ENCODE results near the gene BMAL1. TPM values are rescaled to one million over a fixed set of nuclear protein-coding genes. Genes with fewer than 3 reads are reported as not detected.
"Not testable (repeated sequence)": the region's sequence is repeated elsewhere in the genome, so short reads cannot be mapped to it uniquely, and the experiment has no call there.

The BMAL1 gene
- total RNA-seq, 1 experiment from 2014 or later = 10.9 TPM

DNA sequence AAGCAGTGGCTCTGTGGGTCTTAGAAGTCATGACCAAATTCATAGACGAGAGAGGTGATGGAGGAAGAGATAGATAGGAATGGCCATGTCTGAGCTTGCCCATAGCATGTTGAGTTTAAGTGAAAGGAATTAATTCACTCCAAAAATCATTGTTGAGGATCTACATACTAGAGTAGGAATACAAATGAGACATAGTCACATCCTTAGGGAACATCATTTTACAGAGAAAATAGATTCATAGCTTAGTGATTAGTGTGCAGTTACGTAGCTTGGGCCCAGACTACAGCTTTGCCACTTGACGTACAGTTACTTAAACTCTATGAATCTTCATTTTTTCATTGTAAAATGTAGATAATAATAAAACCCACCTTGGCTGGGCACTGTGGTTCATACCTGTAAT is 21.4 kb upstream of the BMAL1 start:
- Histone ChIP-seq H2AFZ (ENCODE audit: low read length) (no peak overlapping the region), H3K4me1 (ENCODE audit: insufficient read depth, low read length) (peaks cover 13% of the 10 kb centered on the region)

DNA sequence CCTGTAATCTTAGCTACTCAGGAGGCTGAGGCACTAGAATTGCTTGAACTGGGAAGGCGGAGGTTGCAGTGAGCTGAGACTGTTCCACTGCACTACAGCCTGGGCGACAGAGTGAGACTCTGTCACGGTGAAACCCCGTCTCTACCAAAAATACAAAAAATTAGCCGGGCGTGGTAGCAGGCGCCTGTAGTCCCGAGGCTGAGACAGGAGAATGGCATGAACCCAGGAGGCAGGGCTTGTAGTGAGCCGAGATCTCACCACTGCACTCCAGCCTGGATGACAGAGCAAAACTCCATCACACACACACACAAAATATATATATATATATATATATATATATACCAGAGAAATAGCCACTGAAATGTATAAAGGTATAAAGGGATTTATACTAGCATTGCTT is 19.5 kb upstream of the BMAL1 start:
- BruUV-seq (replicated peaks); CTCF ChIA-PET; H3K9me2 ChIP-seq (replicated peaks; ENCODE audit: low read length); H3K27ac ChIP-seq (ENCODE audit: low read length); H3K36me3 ChIP-seq (ENCODE audit: low read depth, low read length); H2AFZ ChIP-seq (ENCODE audit: low read length); H4K20me1 ChIP-seq (ENCODE audit: low read length); H3F3A ChIP-seq (ENCODE audit: low read length, unreplicated experiment); H3K4me2 ChIP-seq (ENCODE audit: low read length); intact Hi-C loops (cut with micrococcal nuclease); H3K9me3 ChIP-seq (ENCODE audit: low read length); H3K4me3 ChIP-seq (ENCODE audit: low read length); H3K27me3 ChIP-seq (ENCODE audit: low read length); DNase-seq; ATAC-seq; H3K9ac ChIP-seq (ENCODE audit: low read length); H3K79me2 ChIP-seq (ENCODE audit: low read length): not testable (repeated sequence)
- POLR2A ChIA-PET (ENCODE audit: unreplicated experiment) = interaction anchor here (0.7 kb wide), 1 partner anchor 57 kb away, joined by 5 read pairs; no protein-coding TSS in a partner anchor
- peaks cover 27% of the 10 kb centered on the region for H3K4me1 ChIP-seq (ENCODE audit: insufficient read depth, low read length)

More for the DNA sequence above, 21.4 kb upstream of the BMAL1 start:
- H3K9me3 ChIP-seq (ENCODE audit: low read length) = no peaks in the 10 kb centered on the region
- CTCF ChIA-PET = interaction anchor here (0.7 kb wide), 1 partner anchor 83 kb away, joined by 3 read pairs; no protein-coding TSS in a partner anchor
- DNase-seq = no peak
- H3K4me3 ChIP-seq (ENCODE audit: low read length) = no peak overlapping the region
- H3K79me2 ChIP-seq (ENCODE audit: low read length) = no peaks in the 10 kb centered on the region
- intact Hi-C loops (cut with micrococcal nuclease) = no loop called here
- no peak overlapping the region for H3K27ac ChIP-seq (ENCODE audit: low read length)
- POLR2A ChIA-PET (ENCODE audit: unreplicated experiment) = no interaction called here
- no peak for TF ChIP-seq EZH2 (IDR thresholded peaks at IDR 0.05; ENCODE audit: low read length, unreplicated experiment)
- TF ChIP-seq EZH2phosphoT487 (IDR thresholded peaks at IDR 0.05; ENCODE audit: borderline replicate concordance, low read length) = no peak
- TF ChIP-seq, protein P1, sequence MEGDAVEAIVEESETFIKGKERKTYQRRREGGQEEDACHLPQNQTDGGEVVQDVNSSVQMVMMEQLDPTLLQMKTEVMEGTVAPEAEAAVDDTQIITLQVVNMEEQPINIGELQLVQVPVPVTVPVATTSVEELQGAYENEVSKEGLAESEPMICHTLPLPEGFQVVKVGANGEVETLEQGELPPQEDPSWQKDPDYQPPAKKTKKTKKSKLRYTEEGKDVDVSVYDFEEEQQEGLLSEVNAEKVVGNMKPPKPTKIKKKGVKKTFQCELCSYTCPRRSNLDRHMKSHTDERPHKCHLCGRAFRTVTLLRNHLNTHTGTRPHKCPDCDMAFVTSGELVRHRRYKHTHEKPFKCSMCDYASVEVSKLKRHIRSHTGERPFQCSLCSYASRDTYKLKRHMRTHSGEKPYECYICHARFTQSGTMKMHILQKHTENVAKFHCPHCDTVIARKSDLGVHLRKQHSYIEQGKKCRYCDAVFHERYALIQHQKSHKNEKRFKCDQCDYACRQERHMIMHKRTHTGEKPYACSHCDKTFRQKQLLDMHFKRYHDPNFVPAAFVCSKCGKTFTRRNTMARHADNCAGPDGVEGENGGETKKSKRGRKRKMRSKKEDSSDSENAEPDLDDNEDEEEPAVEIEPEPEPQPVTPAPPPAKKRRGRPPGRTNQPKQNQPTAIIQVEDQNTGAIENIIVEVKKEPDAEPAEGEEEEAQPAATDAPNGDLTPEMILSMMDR (conservative IDR thresholded peaks at IDR 0.05; ENCODE audit: low read depth, low read length) = no peak
- no peak overlapping the region for H3K4me2 ChIP-seq (ENCODE audit: low read length)
- H4K20me1 ChIP-seq (ENCODE audit: low read length) = no peaks in the 10 kb centered on the region
- no peaks in the 10 kb centered on the region for H3F3A ChIP-seq (ENCODE audit: low read length, unreplicated experiment)
- no peak for ATAC-seq
- BruUV-seq (replicated peaks) = no TSS peak
- no peak overlapping the region for H3K9ac ChIP-seq (ENCODE audit: low read length)
- no peaks in the 10 kb centered on the region for H3K9me2 ChIP-seq (replicated peaks; ENCODE audit: low read length)
- H3K36me3 ChIP-seq (ENCODE audit: low read depth, low read length) = no peaks in the 10 kb centered on the region
- H3K27me3 ChIP-seq (ENCODE audit: low read length) = no peaks in the 10 kb centered on the region

DNA sequence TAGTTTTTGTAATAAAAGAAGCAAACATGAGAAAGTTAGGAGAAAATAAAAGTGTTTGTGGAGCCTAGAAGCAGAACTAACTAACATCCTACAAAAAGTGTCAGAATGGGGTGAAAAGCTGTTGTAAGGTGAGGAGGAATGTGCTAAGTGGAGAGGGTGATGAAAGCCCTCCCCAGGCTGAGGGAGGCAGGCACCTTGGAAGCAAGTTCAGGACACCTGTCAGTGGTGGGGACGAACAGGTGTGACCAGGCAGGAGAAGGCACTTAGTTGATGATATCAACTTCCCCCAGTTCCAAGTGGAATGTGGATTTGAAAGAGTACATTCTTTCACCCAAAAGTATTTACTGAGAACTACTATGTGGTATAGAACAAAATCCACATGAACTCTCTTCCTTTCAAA is 18.7 kb upstream of the BMAL1 start:
- no peaks in the 10 kb centered on the region for H3K9me2 ChIP-seq (replicated peaks; ENCODE audit: low read length)

More for the DNA sequence above, 18.7 kb upstream of the BMAL1 start:
- Histone ChIP-seq H3K4me1 (ENCODE audit: insufficient read depth, low read length) (peaks cover 27% of the 10 kb centered on the region), H3K27ac (ENCODE audit: low read length) (no peak overlapping the region), H3K4me3 (ENCODE audit: low read length) (no peak overlapping the region), H3F3A (ENCODE audit: low read length, unreplicated experiment) (no peaks in the 10 kb centered on the region), H3K9ac (ENCODE audit: low read length) (no peak overlapping the region), H3K9me3 (ENCODE audit: low read length) (no peaks in the 10 kb centered on the region), H4K20me1 (ENCODE audit: low read length) (no peaks in the 10 kb centered on the region), H3K27me3 (ENCODE audit: low read length) (no peaks in the 10 kb centered on the region), H3K36me3 (ENCODE audit: low read depth, low read length) (no peaks in the 10 kb centered on the region), H3K79me2 (ENCODE audit: low read length) (no peaks in the 10 kb centered on the region), H2AFZ (ENCODE audit: low read length) (no peak overlapping the region), H3K4me2 (ENCODE audit: low read length) (no peak overlapping the region)
- ChIA-PET POLR2A (ENCODE audit: unreplicated experiment) (no interaction called here), CTCF (no interaction called here)
- TF ChIP-seq EZH2 (IDR thresholded peaks at IDR 0.05; ENCODE audit: low read length, unreplicated experiment) (no peak), EZH2phosphoT487 (IDR thresholded peaks at IDR 0.05; ENCODE audit: borderline replicate concordance, low read length) (no peak)
- TF ChIP-seq, protein P1 (conservative IDR thresholded peaks at IDR 0.05; ENCODE audit: low read depth, low read length) = no peak
- no TSS peak for BruUV-seq (replicated peaks)
- ATAC-seq (no peak), DNase-seq (no peak)
- intact Hi-C loops (cut with micrococcal nuclease) = no loop called here
